Neuronal stem cell (in vitro differentiated cells): ENCODE results near the gene ABCC10. TPM values are rescaled to one million over a fixed set of nuclear protein-coding genes. Genes with fewer than 3 reads are reported as not detected.

Source experiments
- DNase-seq: peaks from one replicate; pipeline ENCODE4 v3.0.0-alpha.2; 2013; ENCODE audit warnings: low spot score
- H2AFZ ChIP-seq: one replicate; pipeline ENCODE4 v1.6.1; 2013; ENCODE audit warnings: mild to moderate bottlenecking, low read length, inconsistent platforms
- H2AK5ac ChIP-seq: 2 replicates; pipeline ENCODE4 v1.6.1; 2013; ENCODE audit warnings: low read depth, mild to moderate bottlenecking, inconsistent platforms, low read length, moderate library complexity, mixed read lengths
- H2BK120ac ChIP-seq: 2 replicates; pipeline ENCODE4 v1.6.1; 2013; ENCODE audit warnings: low read depth, mild to moderate bottlenecking, inconsistent platforms, low read length, moderate library complexity, mixed read lengths
- H2BK12ac ChIP-seq: one replicate; pipeline ENCODE4 v1.6.1; 2013; ENCODE audit warnings: low read length, inconsistent platforms
- H2BK15ac ChIP-seq: 2 replicates; pipeline ENCODE4 v1.6.1; 2013; ENCODE audit warnings: mild to moderate bottlenecking, low read length, inconsistent platforms, mixed read lengths
- H2BK5ac ChIP-seq: one replicate; pipeline ENCODE4 v1.6.1; 2013; ENCODE audit warnings: inconsistent platforms, mild to moderate bottlenecking, low read length, moderate library complexity
- H3K14ac ChIP-seq: one replicate; pipeline ENCODE4 v1.6.1; 2013; ENCODE audit warnings: low read length, inconsistent platforms
- H3K18ac ChIP-seq: 2 replicates; pipeline ENCODE4 v1.6.1; 2013; ENCODE audit warnings: low read length, inconsistent platforms
- H3K23ac ChIP-seq: 2 replicates; pipeline ENCODE4 v1.6.1; 2013; ENCODE audit warnings: low read depth, mild to moderate bottlenecking, mixed read lengths, low read length, inconsistent platforms; ENCODE audit not compliant: poor library complexity
- H3K27ac ChIP-seq: replicated peaks from 3 replicates; pipeline ENCODE4 v1.5.1; 2013; ENCODE audit warnings: low read length, inconsistent platforms
- H3K27me3 ChIP-seq, 3 experiments: 2 replicates each; pipeline ENCODE4 v1.6.1; 2013; ENCODE audit warnings: low read length in 3 of 3, mild to moderate bottlenecking in 2 of 3, inconsistent platforms in 1 of 3, low read depth in 1 of 3, mixed read lengths in 1 of 3, moderate library complexity in 1 of 3; ENCODE audit not compliant: control insufficient read depth in 3 of 3, insufficient read depth in 3 of 3
- H3K36me3 ChIP-seq, 2 donors: replicated peaks in 1 of 2; 2 replicates each; pipeline ENCODE4 v1.6.1; 2013; ENCODE audit warnings: low read length in 2 of 2; ENCODE audit not compliant: control insufficient read depth in 2 of 2, insufficient read depth in 2 of 2
- H3K4ac ChIP-seq: 2 replicates; pipeline ENCODE4 v1.6.1; 2013; ENCODE audit warnings: inconsistent platforms, mild to moderate bottlenecking, low read length, moderate library complexity
- H3K4me1 ChIP-seq, 2 donors: 1 replicate in 1 of 2; 2 replicates in 1 of 2; pipeline ENCODE4 v1.6.1; 2013; ENCODE audit warnings: low read length in 2 of 2, low read depth in 1 of 2; ENCODE audit not compliant: control insufficient read depth in 2 of 2, insufficient read depth in 1 of 2
- H3K4me2 ChIP-seq: one replicate; pipeline ENCODE4 v1.6.1; 2013; ENCODE audit warnings: mild to moderate bottlenecking, low read length, inconsistent platforms; ENCODE audit not compliant: insufficient read depth, poor library complexity, severe bottlenecking
- H3K4me3 ChIP-seq, 2 donors: 2 replicates each; pipeline ENCODE4 v1.5.1; 2013; ENCODE audit warnings: low read length in 2 of 2, mild to moderate bottlenecking in 2 of 2, inconsistent platforms in 1 of 2, moderate library complexity in 1 of 2
- H3K79me1 ChIP-seq: one replicate; pipeline ENCODE4 v1.6.1; 2013; ENCODE audit warnings: low read depth, mild to moderate bottlenecking, inconsistent platforms, low read length, moderate library complexity
- H3K9ac ChIP-seq: one replicate; pipeline ENCODE4 v1.6.1; 2013; ENCODE audit warnings: mild to moderate bottlenecking, low read depth, low read length, inconsistent platforms; ENCODE audit not compliant: poor library complexity
- H3K9me3 ChIP-seq, 2 donors: replicated peaks in 1 of 2; 2 replicates each; pipeline versions ENCODE3 to v1.6.1; 2013; ENCODE audit warnings: low read length in 2 of 2, mild to moderate bottlenecking in 2 of 2, inconsistent platforms in 1 of 2, low read depth in 1 of 2, mixed read lengths in 1 of 2, moderate library complexity in 1 of 2; ENCODE audit not compliant: control insufficient read depth in 2 of 2, insufficient read depth in 1 of 2
- H4K8ac ChIP-seq: one replicate; pipeline ENCODE4 v1.6.1; 2013; ENCODE audit warnings: low read depth, mild to moderate bottlenecking, inconsistent platforms, low read length, moderate library complexity
- H4K91ac ChIP-seq: one replicate; pipeline ENCODE4 v1.6.1; 2013; ENCODE audit warnings: low read length, low read depth, mild to moderate bottlenecking, inconsistent platforms; ENCODE audit not compliant: poor library complexity
- WGBS, 2 donors: extraction: QIAGEN DNeasy Blood & Tissue Kit; methylation state at CpG; one replicate each; pipeline ENCODE4 v1.1.7; 2013; ENCODE audit warnings: missing lambda C conversion rate in 2 of 2, mixed read lengths in 1 of 2; ENCODE audit not compliant: insufficient read length in 2 of 2, insufficient replicate concordance in 1 of 2; ENCODE audit errors: extremely low coverage in 2 of 2; 5-methylcytosine and 5-hydroxymethylcytosine counted together
- polyA plus RNA-seq, 2 experiments: library from polyadenylated mRNA; stranded (reverse); fragments of 200-250 nt; gene quantifications; one replicate each; pipeline ENCODE4 v1.2.3, GENCODE V29; 2013

The ABCC10 gene, protein sequence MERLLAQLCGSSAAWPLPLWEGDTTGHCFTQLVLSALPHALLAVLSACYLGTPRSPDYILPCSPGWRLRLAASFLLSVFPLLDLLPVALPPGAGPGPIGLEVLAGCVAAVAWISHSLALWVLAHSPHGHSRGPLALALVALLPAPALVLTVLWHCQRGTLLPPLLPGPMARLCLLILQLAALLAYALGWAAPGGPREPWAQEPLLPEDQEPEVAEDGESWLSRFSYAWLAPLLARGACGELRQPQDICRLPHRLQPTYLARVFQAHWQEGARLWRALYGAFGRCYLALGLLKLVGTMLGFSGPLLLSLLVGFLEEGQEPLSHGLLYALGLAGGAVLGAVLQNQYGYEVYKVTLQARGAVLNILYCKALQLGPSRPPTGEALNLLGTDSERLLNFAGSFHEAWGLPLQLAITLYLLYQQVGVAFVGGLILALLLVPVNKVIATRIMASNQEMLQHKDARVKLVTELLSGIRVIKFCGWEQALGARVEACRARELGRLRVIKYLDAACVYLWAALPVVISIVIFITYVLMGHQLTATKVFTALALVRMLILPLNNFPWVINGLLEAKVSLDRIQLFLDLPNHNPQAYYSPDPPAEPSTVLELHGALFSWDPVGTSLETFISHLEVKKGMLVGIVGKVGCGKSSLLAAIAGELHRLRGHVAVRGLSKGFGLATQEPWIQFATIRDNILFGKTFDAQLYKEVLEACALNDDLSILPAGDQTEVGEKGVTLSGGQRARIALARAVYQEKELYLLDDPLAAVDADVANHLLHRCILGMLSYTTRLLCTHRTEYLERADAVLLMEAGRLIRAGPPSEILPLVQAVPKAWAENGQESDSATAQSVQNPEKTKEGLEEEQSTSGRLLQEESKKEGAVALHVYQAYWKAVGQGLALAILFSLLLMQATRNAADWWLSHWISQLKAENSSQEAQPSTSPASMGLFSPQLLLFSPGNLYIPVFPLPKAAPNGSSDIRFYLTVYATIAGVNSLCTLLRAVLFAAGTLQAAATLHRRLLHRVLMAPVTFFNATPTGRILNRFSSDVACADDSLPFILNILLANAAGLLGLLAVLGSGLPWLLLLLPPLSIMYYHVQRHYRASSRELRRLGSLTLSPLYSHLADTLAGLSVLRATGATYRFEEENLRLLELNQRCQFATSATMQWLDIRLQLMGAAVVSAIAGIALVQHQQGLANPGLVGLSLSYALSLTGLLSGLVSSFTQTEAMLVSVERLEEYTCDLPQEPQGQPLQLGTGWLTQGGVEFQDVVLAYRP (N-terminal part only)
- 10.1 TPM for polyA plus RNA-seq (2013, experiment 1 of 2)
- 10.6 TPM for polyA plus RNA-seq (2013, experiment 2 of 2)

- Histone ChIP-seq H2BK120ac (no peak within 1 kb of the TSS), H3K14ac (peak within 1 kb of the TSS; percentile 79), H3K4me3 (peak within 1 kb of the TSS; percentile 82 to 93), H3K4me1 (peaks cover 2 to 7% of the 10 kb centered on the region in 2 donors), H3K36me3 (peaks cover 2 to 11% of the 10 kb centered on the region in 2 donors), H3K23ac (peak within 1 kb of the TSS; percentile 97), H4K8ac (peak within 1 kb of the TSS; percentile 93), H3K27me3 (no peaks in the 10 kb centered on the region), H3K9me3 (no peaks in the 10 kb centered on the region), H3K4me2 (peak within 1 kb of the TSS; percentile 67), H3K4ac (peak within 1 kb of the TSS; percentile 66), H3K27ac (peak within 1 kb of the TSS; percentile 82), H2AFZ (peak within 1 kb of the TSS; percentile 95), H3K9ac (peak within 1 kb of the TSS; percentile 100), H2BK15ac (peak within 1 kb of the TSS; percentile 81), H4K91ac (no peak within 1 kb of the TSS), H2AK5ac (peak within 1 kb of the TSS; percentile 93), H3K18ac (peak within 1 kb of the TSS; percentile 98), H3K79me1 (no peaks in the 10 kb centered on the region), H2BK12ac (no peak within 1 kb of the TSS), H2BK5ac (peak within 1 kb of the TSS; percentile 93)
- DNase-seq, result peak; percentile 89
- WGBS, 2 donors, result no CpG with 5 or more reads among the region's 49 CpGs
Measured at GRCh38 chr6:43427406-43428111, at the start of gene ABCC10. Gene ABCC10, plus strand, starts transcription at chr6:43427541. Its CDS starts 438 bp downstream, at chr6:43427979.

GRCh38 chr6:43377710-43378229 is 49.6 kb upstream of the ABCC10 start:
- H2BK5ac ChIP-seq, result no peak overlapping the region
- no CpG with 5 or more reads among the region's 2 CpGs for WGBS, 2 donors

DNA sequence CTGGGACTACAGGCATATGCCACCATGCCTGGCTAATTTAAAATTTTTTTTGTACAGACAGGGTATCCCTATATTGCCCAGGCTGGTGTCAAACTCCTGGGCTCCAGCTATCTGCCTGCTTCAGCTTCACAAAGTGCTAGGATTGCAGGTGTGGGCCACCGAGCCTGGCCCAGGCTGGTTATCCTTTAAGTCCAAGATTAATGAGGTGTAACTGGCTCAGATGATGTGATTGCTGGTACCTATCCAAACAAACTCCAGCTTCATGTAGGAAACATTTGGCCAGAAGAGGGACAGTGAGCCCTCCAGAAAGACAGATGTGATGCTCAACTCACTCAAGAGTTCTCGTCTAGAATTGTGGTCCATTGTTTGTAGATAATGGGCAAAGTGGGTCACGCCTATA is 48.7 kb upstream of the ABCC10 start:
- no peak overlapping the region for H3K4me3 ChIP-seq
- no peak overlapping the region for H4K91ac ChIP-seq

More at GRCh38 chr6:43377710-43378229, 49.6 kb upstream of the ABCC10 start:
- Histone ChIP-seq H3K4ac (no peak overlapping the region), H3K4me3 (no peak overlapping the region), H3K9ac (no peak overlapping the region), H3K27me3 (peaks cover 0 to 38% (median 0%) of the 10 kb centered on the region in 3 experiments), H4K8ac (no peak overlapping the region), H3K9me3 (no peaks in the 10 kb centered on the region), H3K4me2 (no peak overlapping the region), H2AFZ (no peak overlapping the region), H2BK15ac (no peak overlapping the region), H2BK120ac (no peak overlapping the region), H3K79me1 (no peaks in the 10 kb centered on the region), H3K23ac (no peak overlapping the region), H4K91ac (no peak overlapping the region), H3K14ac (no peak overlapping the region), H3K4me1 (no peaks in the 10 kb centered on the region), H3K18ac (no peak overlapping the region), H2BK12ac (no peak overlapping the region), H3K36me3 (no peaks in the 10 kb centered on the region), H2AK5ac (no peak overlapping the region), H3K27ac (no peak overlapping the region)
- DNase-seq, result no peak

More for the DNA sequence above, 48.7 kb upstream of the ABCC10 start:
- H2BK5ac ChIP-seq, result no peak overlapping the region
- no peak overlapping the region for H2BK15ac ChIP-seq
- no peak overlapping the region for H2AK5ac ChIP-seq
- no peak overlapping the region for H2BK120ac ChIP-seq
- no peak overlapping the region for H3K9ac ChIP-seq
- no peak overlapping the region for H2AFZ ChIP-seq
- no peak overlapping the region for H4K8ac ChIP-seq
- H3K14ac ChIP-seq, result no peak overlapping the region
- no peak for DNase-seq
- H3K9me3 ChIP-seq, result no peaks in the 10 kb centered on the region
- no peak overlapping the region for H3K27ac ChIP-seq
- no peaks in the 10 kb centered on the region for H3K4me1 ChIP-seq
- H3K36me3 ChIP-seq, result no peaks in the 10 kb centered on the region
- no peak overlapping the region for H3K18ac ChIP-seq
- H3K23ac ChIP-seq, result no peak overlapping the region
- no peaks in the 10 kb centered on the region for H3K79me1 ChIP-seq
- no peak overlapping the region for H2BK12ac ChIP-seq
- no peak overlapping the region for H3K4ac ChIP-seq
- WGBS, 2 donors, result no CpG with 5 or more reads among the region's 3 CpGs
- no peak overlapping the region for H3K4me2 ChIP-seq
- peaks cover 0 to 42% (median 0%) of the 10 kb centered on the region in 3 experiments for H3K27me3 ChIP-seq
